ENCODE data around the gene NFKB2.

NFKB2 gene

DNA sequence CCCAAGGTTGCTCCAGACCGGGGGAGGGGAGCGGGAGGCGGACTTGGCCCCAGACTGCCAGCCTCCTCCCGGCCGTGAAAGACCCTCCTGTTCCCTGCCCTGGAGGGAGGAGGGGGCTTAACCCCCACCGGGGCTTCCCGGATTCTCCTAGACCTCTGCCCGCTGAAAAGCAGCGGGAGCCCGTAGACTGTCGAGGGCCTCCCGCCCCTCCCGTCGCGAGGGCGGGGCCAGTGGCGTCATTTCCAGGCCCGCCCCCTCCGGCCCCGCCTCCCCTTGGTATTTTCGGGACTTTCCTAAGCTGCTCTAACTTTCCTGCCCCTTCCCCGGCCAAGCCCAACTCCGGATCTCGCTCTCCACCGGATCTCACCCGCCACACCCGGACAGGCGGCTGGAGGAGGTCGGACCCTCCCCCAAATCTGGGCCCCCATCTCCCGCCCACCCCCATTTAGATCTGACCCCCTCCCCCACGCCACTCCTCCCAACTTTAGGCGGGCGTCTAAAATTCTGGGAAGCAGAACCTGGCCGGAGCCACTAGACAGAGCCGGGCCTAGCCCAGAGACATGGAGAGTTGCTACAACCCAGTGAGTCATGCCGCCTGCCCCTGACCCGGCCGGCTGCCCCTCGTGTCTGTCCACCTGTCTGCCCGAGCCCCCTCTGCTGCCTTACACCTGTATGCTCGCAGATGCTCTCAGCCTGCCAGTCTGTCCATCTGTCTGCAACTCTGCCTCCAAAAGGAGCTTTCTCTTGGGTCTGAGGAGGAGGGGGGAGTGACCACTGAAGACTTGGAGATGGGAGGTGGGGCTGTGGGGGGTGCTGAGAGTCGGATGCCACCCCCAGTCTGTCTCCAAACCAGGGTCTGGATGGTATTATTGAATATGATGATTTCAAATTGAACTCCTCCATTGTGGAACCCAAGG is at the start of gene NFKB2:
NFKB2 (plus strand) TSS at position 306 of the 917 bp plus-strand sequence; CDS start at position 561, 255 bp downstream.
- peak; percentile 48 for DNase-seq (ENCODE audit: low read depth)

DNA sequence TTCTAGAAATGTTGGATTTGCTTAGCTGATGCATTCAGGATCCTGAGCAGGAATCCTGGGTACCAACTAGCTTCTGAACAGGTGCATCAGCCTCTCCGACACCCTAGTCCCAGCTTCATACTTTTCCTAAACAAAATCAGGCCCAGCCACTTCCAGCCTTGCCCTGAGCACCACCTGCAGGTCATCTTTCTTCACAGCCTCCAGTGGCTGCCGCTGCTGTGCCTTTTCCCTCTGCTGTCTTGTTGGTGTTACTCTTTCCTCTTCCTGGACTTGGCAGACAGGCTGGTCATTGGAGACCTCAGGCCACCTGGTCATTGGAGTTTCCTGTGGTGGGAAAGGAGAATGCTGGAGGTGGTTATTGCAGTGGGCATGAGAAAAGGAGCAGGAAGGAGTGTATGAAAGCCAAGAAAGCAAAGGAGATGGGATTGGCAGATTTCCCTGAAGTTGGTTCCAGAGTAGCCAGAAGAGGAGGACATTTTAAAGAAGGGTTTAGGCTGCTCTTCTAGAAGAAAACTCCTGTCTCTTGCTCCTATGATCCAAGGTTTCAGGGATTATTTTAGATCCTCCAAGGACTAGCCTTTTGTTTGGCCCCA is 48.2 kb upstream of the NFKB2 start:
- no peak for DNase-seq (ENCODE audit: low read depth)

DNA sequence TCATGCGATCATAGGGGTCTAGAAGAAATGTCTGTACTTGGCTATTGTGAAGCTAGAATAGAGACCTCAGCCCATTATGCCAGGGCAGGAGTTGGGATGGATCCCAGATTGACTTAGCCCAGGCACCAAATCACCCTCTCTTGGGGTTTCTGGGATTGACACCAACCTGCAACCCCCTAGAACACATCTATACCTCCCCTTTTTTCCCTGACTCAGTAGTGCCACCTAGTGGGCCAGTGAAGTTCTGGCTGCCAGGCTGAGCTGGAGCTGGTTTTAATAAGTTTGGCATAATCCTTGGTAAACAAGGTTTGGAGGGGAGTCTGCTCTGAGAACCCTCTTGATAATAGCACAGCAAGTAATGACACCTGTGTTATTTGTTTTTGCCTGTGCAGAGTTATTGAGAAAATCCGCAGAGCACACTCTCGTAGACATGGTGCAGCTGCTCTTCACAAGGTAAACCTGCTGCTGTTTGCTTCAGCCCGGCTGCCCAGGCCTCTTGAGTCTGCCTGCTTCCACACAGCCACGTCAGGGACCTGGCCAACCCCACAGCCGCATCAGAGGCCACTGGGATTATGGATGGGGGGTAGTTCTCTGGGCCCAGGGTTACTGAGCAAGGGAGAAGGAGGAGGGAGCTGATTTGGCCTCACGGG is 43.3 kb upstream of the NFKB2 start:
- no peak for DNase-seq (ENCODE audit: low read depth)

DNA sequence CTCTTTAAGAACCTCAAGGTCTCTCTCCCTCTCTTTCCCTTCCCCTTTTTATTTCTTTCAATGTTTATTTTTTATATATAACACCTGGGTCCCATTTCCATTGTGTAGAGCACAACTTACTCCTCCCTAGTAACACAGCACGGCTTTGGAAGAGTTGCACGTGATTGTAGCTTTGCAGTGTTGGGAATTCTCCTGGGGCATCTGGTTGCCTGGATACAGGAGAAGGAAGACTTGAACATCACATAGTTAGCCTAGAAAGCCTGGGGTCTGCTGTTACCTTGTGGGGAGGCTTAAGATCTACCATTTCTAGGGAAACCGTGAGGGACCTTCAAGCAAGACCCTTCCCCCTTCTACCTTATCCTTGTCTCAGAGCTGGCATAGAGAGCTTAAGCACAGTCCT is 41.1 kb upstream of the NFKB2 start:
- no peak for DNase-seq (ENCODE audit: low read depth)

DNA sequence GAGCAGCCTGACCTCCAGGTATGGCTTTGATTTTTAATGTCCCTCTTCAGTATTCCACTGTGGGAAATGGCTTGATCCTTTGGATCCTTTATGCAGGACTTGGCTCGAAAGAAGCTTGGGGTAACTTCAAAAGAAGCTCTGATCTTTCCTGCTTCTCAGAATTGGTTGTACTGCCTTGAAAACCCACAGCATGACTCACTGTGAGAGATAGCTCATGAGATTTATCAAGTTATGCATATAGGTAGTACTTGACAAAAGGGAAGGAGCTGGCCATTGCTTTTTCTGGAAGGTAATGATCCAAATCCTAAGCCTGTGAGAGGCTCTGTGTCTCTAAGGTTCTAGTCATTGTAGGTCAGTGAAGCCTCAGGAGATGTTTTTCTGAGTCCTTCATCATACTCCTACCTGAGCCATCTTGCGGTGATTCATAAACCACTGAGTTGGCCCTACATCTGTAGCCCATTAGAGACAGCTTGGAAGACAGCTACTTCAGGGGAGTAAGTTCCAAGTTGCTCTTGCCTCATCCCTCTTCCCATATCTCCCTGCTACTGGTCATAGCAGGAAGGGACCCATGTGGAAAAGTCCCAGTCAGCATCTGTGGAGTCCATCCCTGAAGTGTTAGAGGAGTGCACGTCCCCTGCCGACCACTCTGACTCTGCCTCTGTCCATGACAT is 36.7 kb upstream of the NFKB2 start:
- DNase-seq (ENCODE audit: low read depth): no peak

DNA sequence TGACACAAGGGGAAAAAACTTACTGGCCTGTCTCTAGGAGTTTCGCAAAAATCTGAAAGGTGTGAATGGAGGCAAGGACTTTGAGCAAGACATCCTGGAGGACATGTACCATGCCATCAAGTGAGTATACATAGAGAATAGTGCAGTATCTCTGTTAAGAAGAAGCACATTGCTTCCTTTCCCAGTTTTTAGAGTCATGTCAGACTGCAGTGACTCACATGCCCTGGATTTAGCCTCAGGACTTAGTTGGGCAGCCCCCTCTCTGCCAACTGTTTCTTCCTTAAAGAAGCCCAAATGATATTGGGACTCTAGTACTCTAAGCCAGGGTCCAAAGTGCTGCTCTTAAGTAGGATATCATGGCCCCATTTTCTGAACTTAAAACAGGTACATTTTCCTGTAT is 28.1 kb upstream of the NFKB2 start:
- DNase-seq (ENCODE audit: low read depth): no peak

DNA sequence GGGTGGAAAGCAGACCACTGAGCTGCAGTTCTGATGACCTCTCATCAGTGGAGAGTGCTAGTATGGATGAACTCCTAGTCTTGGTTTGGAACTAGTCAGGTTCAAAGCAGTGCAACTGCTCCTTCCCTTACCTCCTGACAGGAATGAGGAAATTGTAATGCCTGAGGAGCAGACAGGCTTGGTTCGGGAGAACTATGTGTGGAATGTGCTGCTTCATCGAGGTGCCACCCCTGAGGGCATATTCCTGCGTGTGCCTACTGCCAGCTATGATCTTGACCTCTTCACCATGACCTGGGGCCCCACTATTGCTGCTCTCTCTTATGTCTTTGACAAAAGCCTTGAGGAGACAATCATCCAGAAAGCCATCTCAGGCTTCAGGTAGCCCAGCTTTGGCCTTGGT is 27.4 kb upstream of the NFKB2 start:
- no peak for DNase-seq (ENCODE audit: low read depth)

DNA sequence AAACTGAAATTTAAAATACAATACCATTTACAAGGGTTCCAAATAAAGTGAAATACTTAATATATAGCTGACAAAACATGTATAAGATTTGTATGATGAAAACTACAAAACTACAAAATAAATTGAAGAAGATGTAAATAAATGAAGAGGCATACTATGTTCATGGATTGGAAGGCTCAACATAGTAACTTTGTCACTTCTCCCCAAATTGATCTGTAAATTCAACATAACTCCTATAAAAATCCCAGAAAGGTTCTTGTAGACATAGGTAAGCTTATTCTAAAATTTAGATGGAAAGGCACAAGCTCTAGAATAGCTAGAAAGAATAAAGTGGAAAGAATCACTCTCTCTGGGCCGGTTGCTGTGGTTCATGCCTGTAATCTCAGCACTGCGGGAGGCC is 24.2 kb upstream of the NFKB2 start:
- DNase-seq (ENCODE audit: low read depth): no peak

DNA sequence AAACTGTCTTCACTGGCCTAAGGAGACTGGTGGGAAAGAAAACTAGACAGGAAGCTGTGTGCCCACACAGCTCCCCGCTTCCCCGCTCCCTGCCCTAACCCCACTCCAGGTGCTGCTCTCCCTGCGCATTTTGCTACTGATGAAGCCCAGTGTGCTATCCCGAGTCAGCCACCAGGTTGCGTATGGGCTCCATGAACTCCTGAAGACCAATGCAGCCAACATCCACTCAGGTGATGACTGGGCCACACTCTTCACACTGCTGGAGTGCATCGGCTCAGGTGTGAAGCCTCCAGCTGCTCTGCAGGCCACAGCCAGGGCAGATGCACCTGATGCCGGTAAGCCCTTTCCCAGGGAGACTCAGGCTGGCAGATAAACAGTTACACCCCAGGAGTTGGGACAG is 20.3 kb upstream of the NFKB2 start:
- no peak for DNase-seq (ENCODE audit: low read depth)

DNA sequence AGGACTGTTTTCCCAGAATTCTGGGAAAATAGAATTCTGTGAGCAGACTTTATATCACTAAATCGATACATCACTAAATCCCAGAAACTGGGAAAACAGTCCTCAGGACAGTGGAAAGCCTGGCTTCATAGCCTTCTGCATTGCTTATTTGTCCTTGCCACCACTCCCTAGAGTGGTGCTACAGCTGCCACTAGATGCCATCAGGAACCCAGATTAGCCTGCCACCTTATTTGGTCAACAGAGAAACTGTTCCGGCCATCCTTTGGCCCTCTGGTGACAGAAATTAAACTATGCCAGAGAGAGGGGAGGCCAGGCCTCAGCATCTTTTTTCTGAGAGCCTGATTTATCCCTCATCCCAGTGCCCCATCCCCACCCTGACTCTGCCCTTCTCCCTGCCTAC is 19.6 kb upstream of the NFKB2 start:
- DNase-seq (ENCODE audit: low read depth): no peak

DNA sequence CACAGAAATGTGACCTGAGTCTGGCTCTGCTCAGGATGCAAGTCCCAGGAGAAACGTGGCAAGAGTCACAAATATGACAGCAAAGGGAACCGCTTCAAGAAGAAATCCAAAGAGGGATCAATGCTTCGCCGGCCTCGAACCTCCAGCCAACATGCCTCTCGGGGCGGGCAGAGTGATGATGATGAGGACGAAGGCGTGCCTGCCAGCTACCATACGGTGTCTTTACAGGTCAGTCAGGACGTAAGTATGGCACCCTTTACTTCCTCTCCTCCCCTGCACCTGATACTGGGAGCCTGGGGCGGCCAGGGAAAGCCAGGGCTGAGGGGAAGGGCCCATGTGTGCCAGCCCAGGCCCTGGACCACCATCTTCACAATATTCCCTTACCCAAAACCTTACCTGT is 18.6 kb upstream of the NFKB2 start:
- no peak for DNase-seq (ENCODE audit: low read depth)

DNA sequence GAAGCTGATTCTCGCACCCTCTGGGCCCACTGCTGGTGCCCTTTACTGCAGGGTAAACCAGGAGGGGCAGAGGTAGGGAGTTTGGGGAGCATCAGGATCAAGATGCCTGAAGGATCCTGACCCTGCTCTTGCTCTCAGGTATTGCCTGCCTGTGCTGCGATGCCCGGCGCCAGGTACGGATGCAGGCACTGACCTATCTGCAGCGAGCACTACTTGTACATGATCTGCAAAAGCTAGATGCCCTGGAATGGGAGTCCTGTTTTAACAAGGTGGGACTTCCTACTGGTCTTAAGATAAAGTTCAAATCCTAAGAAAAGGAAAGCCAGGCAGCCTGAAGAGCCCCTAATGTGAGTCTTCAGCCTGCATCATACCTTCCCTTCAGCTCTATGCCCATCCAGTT is 16.1 kb upstream of the NFKB2 start:
- DNase-seq (ENCODE audit: low read depth): no peak

DNA sequence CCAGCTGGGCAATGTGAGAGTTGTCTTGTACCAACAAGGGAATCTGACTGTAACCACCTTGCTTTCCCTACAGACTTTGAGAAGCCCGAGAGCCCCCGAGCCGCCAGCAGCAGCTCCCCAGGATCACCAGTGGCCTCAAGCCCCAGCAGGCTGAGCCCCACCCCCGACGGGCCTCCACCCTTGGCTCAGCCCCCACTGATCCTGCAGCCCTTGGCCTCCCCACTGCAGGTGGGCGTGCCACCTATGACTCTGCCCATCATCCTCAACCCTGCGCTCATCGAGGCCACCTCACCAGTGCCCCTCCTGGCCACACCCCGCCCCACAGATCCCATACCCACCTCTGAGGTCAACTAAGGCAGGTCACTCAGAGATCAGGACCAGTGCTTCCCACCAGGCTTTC is 13.5 kb upstream of the NFKB2 start:
- DNase-seq (ENCODE audit: low read depth): no peak

DNA sequence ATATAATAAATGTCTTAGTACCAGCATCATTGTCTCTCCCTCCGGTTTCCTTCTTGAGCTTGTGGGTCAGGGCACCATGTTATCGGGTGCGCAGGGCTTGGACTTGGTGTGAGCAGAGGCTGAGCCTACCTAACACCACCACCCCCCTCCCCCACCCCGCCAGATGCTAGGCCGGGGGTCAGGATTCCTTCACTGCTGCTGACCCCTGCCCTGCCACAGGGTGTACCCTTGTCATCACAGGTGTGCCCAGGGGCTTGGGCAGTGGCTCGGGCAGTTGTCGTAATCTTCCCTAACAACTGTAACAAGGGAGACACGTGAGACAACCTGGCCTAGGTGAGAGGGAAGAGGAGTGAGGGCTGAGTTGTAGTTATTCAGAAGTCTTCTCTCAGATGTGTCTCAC is 12.6 kb upstream of the NFKB2 start:
- DNase-seq (ENCODE audit: low read depth): no peak

DNA sequence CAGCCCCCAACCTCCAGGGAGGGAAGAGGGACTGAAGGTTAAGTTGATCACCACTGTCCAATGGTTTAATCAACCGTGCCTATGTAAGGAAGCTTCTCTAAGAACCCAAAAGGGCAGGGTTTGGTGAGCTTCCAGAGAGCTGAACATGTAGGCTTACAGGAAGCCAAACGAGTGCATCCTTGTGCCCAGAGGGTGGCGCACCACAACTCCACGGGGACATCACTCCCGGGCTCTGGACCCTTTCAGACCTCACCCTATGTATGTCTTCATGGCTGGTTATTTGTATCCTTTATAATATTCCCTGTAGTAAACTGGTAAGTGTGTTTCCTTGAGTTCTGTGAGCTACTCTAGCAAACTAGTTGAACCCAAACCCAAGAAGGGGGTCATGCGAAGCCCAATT is 11.5 kb upstream of the NFKB2 start:
- DNase-seq (ENCODE audit: low read depth): no peak

DNA sequence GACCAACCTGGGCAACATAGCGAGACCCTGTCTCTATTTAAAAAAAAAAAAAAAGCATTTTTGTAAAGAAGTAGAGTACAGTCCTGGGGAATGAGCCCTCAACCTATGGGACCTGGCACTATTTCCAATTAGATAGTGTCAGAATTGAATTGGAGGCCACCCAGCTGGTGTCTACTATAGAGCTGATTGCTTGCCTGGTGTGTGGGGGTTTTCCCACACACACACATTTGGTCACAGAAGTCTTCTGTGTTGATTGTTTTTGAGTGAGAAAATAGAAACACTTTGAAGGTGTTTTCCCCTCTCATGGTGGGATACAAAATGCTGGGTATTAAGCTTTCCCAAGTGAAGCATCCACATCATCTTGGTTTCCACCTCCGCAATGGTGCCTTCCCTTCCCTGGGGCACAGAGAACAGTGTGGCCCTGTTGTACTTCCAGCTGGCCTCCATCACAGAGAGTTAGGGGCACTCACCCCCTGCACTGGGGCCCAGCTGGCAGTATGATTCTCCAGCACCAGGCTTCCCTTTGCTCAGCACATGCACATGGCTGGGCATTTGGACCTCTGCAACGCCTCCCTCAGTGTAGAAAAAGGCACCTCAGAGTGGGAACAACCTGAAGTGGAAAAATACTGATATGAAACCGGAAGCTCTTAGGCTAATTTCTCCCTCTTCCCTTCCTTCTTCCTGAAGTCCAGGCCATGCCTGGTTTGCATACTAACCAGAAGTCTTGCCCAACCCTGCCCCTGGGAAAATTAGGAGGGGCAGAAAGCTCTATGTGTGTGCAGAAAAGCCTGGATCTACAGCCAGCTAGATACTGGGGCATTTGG is 10.7 kb upstream of the NFKB2 start:
- no peak for DNase-seq (ENCODE audit: low read depth)

DNA sequence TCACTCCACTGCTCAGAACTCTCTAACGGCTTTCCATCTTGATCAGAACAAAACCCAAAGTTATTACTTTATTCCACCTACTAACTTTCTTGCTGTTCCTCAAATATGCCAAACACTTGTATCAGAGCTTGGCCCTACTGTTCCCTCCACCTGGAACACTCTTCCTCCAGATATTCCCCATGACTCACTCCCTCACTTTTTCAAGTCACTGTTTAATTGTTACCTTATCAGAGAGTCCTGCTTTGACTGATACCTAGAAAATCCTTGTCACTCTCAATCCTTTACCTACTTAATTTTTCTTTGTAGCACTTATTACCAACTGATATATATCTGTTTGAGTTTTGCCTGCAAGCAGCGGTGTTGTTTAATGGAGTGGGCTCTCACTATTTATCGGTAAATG is 5.6 kb upstream of the NFKB2 start:
- DNase-seq (ENCODE audit: low read depth): no peak

DNA sequence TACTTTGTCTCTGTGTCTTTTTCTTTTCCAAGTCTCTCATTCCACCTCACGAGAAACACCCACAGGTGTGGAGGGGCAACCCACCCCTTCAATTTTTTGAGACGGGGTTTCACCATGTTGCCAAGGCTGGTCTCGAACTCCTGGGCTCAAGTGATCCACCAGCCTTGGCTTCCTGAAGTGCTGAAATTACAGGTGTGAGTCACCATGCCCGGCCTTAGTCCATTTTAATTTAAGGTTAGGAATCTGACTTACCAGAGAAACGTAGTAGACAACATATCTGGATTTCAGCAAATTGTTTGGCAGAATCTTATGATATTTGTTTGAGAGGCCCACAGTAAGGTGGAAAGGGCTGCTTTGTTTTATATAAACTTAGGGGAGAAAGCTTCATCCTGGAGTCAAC is 3.2 kb upstream of the NFKB2 start:
- no peak for DNase-seq (ENCODE audit: low read depth)

DNA sequence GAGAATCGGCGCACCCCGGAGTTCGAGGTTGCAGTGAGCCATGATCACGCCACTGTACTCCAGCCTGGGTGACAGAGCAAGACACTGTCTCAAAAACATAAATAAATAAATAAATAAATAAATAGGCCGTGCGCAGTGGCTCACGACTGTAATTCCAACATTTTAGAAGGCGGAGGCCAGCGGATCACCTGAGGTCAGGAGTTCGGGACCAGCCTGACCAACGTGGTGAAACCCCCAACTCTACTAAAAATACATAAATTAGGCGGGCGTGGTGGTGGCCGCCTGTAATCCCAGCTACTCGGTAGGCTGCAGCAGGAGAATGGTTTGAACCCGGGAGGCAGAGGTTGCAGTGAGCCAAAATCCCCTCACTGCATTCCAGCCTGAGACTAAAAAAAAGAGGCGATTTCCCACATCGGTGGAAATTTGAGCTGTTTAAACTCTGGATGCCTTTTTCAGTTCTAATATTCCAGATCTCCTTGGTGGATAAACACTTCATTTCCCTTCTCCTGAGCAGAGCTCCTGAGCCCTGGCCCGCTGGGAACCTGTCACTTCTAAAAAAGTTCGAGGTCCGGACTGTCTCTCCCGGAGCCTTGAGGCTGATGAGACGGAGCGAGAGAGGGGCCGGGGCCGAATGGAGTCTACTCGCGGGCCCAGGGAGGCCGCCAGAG is 2.0 kb upstream of the NFKB2 start:
- DNase-seq (ENCODE audit: low read depth): no peak

DNA sequence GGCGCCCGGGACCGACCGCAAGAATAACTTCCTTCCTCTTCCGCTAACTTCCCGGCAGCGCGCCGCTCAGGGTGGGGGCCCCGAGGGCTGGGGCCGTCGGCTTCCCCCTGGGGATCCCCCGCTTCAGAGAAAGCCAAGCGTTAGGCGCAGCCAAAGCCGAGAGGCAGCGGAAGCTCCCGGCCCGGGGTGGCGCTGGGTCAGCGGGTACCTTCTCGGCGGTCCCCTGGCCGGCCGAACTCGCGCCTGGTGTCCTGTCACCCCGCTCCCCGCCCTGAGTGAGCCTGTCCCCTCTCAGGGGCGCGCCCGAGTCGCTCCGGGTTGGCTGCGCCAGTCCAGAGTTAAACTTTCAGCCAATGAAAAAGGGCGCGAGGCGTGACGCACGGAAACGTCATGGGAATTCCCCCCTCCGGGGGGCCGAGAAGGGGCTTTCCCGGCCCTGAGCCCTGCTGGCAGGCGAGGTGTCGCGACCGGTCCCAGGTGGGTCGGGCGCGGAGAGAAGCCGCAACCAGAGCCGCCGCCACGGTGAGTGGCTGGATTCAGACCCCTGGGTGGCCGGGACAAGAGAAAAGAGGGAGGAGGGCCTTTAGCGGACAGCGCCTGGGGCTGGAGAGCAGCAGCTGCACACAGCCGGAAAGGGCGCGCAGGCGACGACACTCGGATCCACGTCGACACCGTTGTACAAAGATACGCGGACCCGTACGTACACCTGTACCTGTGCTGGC is 1.3 kb upstream of the NFKB2 start:
- peak; percentile 74 for DNase-seq (ENCODE audit: low read depth)
